GM19043 (cell line): ENCODE measurements around the gene SCARF2.
"Not testable (repeated sequence)": the region's sequence is repeated elsewhere in the genome, so short reads cannot be mapped to it uniquely, and the experiment has no call there.

Experiments
- ATAC-seq: cut with Tn5 transposase; IDR thresholded peaks from one replicate; pipeline ENCODE4 v1.9.1; 2021; ENCODE audit warnings: low read depth; ENCODE audit not compliant: unreplicated experiment

Gene SCARF2

GRCh38 chr22:20437613-20438426, at the start of gene SCARF2:
TSS of gene SCARF2 (minus strand) at chr22:20437825. CDS start at chr22:20437754, 71 bp downstream.
- no peak for ATAC-seq

GRCh38 chr22:20486229-20486628, 48.6 kb upstream of the SCARF2 start:
- ATAC-seq = no peak

GRCh38 chr22:20484948-20485683, 47.5 kb upstream of the SCARF2 start:
- ATAC-seq = no peak

GRCh38 chr22:20483771-20484170, 46.1 kb upstream of the SCARF2 start:
- ATAC-seq = no peak

- not testable (repeated sequence) for ATAC-seq
Observed at GRCh38 chr22:20483143-20483506, 45.5 kb upstream of the SCARF2 start.

- no peak for ATAC-seq
Observed at GRCh38 chr22:20479612-20480196, 42.1 kb upstream of the SCARF2 start.

GRCh38 chr22:20478059-20478458, 40.4 kb upstream of the SCARF2 start:
- not testable (repeated sequence) for ATAC-seq

- ATAC-seq = not testable (repeated sequence)
Observed at GRCh38 chr22:20475569-20475968, 37.9 kb upstream of the SCARF2 start.

- no peak for ATAC-seq
Observed at GRCh38 chr22:20475115-20475436, 37.5 kb upstream of the SCARF2 start.

GRCh38 chr22:20472629-20473442, 35.2 kb upstream of the SCARF2 start:
- ATAC-seq = no peak

- no peak for ATAC-seq
Observed at GRCh38 chr22:20471126-20471833, 33.7 kb upstream of the SCARF2 start.

GRCh38 chr22:20470525-20470924, 32.9 kb upstream of the SCARF2 start:
- not testable (repeated sequence) for ATAC-seq

- ATAC-seq = no peak
Observed at GRCh38 chr22:20469110-20469868, 31.7 kb upstream of the SCARF2 start.

- ATAC-seq = no peak
Observed at GRCh38 chr22:20466659-20467379, 29.2 kb upstream of the SCARF2 start.

GRCh38 chr22:20465759-20466077, 28.1 kb upstream of the SCARF2 start:
- ATAC-seq = no peak

GRCh38 chr22:20464912-20465758, 27.5 kb upstream of the SCARF2 start:
- no peak for ATAC-seq

- no peak for ATAC-seq
Observed at GRCh38 chr22:20464096-20464614, 26.5 kb upstream of the SCARF2 start.
